Measurements from ENCODE around the gene TNIP3. TPM values are rescaled to one million over a fixed set of nuclear protein-coding genes. Genes with fewer than 3 reads are reported as not detected.

TNIP3 gene
- total RNA-seq, 1 experiment from 2014 or later: not detected

- no TSS peak for BruUV-seq (replicated peaks)
- Histone ChIP-seq H3K4me3 (ENCODE audit: low read depth in 2 of 2, low read length in 2 of 2) (no peak overlapping the region), H3K36me3 (ENCODE audit: control insufficient read depth, insufficient read depth, low read length) (no peaks in the 10 kb centered on the region), H3K27ac (ENCODE audit: low read length) (no peak overlapping the region), H3K27me3 (ENCODE audit: control insufficient read depth, insufficient read depth, low read length) (no peaks in the 10 kb centered on the region), H3K9me3 (ENCODE audit: control insufficient read depth, insufficient read depth, low read depth, low read length) (no peaks in the 10 kb centered on the region), H3K4me1 (ENCODE audit: control insufficient read depth, insufficient read depth, low read length) (no peaks in the 10 kb centered on the region)
- TF ChIP-seq POLR2AphosphoS5 (IDR thresholded peaks at IDR 0.05; ENCODE audit: low read depth, low read length) (no peak), SIN3A (IDR thresholded peaks at IDR 0.05; ENCODE audit: borderline replicate concordance, insufficient read depth, low read depth, low read length) (no peak), TCF7L2 (IDR thresholded peaks at IDR 0.05; ENCODE audit: low read depth, low read length) (no peak)
- TF ChIP-seq, protein P1, sequence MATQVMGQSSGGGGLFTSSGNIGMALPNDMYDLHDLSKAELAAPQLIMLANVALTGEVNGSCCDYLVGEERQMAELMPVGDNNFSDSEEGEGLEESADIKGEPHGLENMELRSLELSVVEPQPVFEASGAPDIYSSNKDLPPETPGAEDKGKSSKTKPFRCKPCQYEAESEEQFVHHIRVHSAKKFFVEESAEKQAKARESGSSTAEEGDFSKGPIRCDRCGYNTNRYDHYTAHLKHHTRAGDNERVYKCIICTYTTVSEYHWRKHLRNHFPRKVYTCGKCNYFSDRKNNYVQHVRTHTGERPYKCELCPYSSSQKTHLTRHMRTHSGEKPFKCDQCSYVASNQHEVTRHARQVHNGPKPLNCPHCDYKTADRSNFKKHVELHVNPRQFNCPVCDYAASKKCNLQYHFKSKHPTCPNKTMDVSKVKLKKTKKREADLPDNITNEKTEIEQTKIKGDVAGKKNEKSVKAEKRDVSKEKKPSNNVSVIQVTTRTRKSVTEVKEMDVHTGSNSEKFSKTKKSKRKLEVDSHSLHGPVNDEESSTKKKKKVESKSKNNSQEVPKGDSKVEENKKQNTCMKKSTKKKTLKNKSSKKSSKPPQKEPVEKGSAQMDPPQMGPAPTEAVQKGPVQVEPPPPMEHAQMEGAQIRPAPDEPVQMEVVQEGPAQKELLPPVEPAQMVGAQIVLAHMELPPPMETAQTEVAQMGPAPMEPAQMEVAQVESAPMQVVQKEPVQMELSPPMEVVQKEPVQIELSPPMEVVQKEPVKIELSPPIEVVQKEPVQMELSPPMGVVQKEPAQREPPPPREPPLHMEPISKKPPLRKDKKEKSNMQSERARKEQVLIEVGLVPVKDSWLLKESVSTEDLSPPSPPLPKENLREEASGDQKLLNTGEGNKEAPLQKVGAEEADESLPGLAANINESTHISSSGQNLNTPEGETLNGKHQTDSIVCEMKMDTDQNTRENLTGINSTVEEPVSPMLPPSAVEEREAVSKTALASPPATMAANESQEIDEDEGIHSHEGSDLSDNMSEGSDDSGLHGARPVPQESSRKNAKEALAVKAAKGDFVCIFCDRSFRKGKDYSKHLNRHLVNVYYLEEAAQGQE (IDR thresholded peaks at IDR 0.05; ENCODE audit: insufficient read depth in 1 of 2, low read depth in 2 of 2, low read length in 1 of 2): no peak
- TF ChIP-seq, protein P2, sequence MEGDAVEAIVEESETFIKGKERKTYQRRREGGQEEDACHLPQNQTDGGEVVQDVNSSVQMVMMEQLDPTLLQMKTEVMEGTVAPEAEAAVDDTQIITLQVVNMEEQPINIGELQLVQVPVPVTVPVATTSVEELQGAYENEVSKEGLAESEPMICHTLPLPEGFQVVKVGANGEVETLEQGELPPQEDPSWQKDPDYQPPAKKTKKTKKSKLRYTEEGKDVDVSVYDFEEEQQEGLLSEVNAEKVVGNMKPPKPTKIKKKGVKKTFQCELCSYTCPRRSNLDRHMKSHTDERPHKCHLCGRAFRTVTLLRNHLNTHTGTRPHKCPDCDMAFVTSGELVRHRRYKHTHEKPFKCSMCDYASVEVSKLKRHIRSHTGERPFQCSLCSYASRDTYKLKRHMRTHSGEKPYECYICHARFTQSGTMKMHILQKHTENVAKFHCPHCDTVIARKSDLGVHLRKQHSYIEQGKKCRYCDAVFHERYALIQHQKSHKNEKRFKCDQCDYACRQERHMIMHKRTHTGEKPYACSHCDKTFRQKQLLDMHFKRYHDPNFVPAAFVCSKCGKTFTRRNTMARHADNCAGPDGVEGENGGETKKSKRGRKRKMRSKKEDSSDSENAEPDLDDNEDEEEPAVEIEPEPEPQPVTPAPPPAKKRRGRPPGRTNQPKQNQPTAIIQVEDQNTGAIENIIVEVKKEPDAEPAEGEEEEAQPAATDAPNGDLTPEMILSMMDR (IDR thresholded peaks at IDR 0.05): no peak
- ChIA-PET POLR2A (no interaction called here), CTCF (no interaction called here)
- in situ Hi-C loops (cut with HindIII; ENCODE audit: low pct_unique_long_range_greater_than_20kb, low sequenced_read_pairs): no loop called here
- intact Hi-C loops (cut with micrococcal nuclease; ENCODE audit: unreplicated experiment): no loop called here
- no peak for DNase-seq (ENCODE audit: low read depth, low spot score)
- no peak for ATAC-seq
Measured at GRCh38 chr4:121150003-121150402, 14.1 kb downstream of the TNIP3 start.

- no peaks in the 10 kb centered on the region for H3K4me1 ChIP-seq (ENCODE audit: control insufficient read depth, insufficient read depth, low read length)
- ChIA-PET POLR2A (no interaction called here), CTCF (no interaction called here)
- TF ChIP-seq TCF7L2 (IDR thresholded peaks at IDR 0.05; ENCODE audit: low read depth, low read length): no peak
- no peak for TF ChIP-seq SIN3A (IDR thresholded peaks at IDR 0.05; ENCODE audit: borderline replicate concordance, insufficient read depth, low read depth, low read length)
- TF ChIP-seq, protein P1 (IDR thresholded peaks at IDR 0.05; ENCODE audit: insufficient read depth in 1 of 2, low read depth in 2 of 2, low read length in 1 of 2): no peak
- TF ChIP-seq, protein P2 (IDR thresholded peaks at IDR 0.05): no peak
- no peak for TF ChIP-seq POLR2AphosphoS5 (IDR thresholded peaks at IDR 0.05; ENCODE audit: low read depth, low read length)
- H3K4me3 ChIP-seq (ENCODE audit: low read depth in 2 of 2, low read length in 2 of 2): no peak overlapping the region
- H3K36me3 ChIP-seq (ENCODE audit: control insufficient read depth, insufficient read depth, low read length): no peaks in the 10 kb centered on the region
- H3K9me3 ChIP-seq (ENCODE audit: control insufficient read depth, insufficient read depth, low read depth, low read length): no peaks in the 10 kb centered on the region
- BruUV-seq (replicated peaks): no TSS peak
- in situ Hi-C loops (cut with HindIII; ENCODE audit: low pct_unique_long_range_greater_than_20kb, low sequenced_read_pairs): no loop called here
- H3K27me3 ChIP-seq (ENCODE audit: control insufficient read depth, insufficient read depth, low read length): no peaks in the 10 kb centered on the region
- no peak overlapping the region for H3K27ac ChIP-seq (ENCODE audit: low read length)
- ATAC-seq (no peak), DNase-seq (ENCODE audit: low read depth, low spot score) (no peak)
- intact Hi-C loops (cut with micrococcal nuclease; ENCODE audit: unreplicated experiment): no loop called here
Measured at GRCh38 chr4:121148621-121149020, 15.5 kb downstream of the TNIP3 start.
